HUDEP-2 (cell line): ENCODE results near the gene TBC1D17.

Experiments used
- DNase-seq, 76 experiments: peaks; one replicate each; lab custom pipeline; 2025; ENCODE audit not compliant: unreplicated experiment in 76 of 76; lab: John Stamatoyannopoulos, UW

TBC1D17 gene

DNA sequence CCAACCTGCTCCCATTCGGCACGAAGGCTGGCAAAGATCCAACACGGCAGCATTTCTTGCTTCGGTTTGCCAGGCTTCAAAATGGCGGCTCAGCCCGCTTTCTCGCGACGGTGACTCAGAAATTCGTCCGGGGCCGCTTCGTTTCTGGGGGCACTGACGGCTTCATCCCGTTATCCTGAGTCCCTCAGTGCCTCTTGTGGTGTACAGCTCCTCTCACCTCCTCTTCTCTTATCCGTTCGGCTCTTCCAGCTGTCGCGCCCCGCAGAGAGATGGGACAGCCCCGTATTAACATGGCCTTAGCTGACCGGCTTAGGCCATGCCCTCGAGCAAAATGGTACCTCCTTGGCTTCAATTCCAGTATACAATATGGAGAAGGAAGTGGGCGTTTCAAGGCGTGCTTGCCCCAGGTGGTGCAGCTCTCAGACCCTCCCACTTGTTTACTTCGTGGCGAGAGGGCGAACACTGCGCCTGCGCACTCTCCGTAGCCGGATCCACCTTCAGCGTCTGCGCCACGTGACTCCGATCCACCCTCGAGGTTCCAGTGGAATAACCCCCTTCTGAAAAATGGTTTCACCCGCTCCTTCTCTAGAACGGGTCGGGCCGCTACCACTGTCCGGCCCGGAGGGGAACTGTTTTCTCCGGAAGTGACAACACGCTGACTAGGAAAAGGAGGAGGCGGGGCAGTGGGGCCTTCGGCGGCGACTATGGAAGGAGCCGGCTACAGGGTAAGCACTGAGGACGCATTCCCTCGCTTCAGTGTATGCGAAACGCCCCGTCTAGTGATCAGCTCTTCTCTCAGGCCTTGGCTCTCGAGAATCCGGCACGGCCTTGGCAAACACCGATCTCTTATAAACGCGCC is at the start of gene TBC1D17, which contains the start of gene AKT1S1:
Gene TBC1D17, plus strand, starts transcription at position 683 of the 859 bp plus-strand sequence. Its CDS starts 22 bp downstream, at position 705.
Gene AKT1S1, minus strand, starts transcription at position 336 of the 859 bp plus-strand sequence. CDS start 4,060 bp downstream, outside the sequence.
- peak; percentile 98 to 100 (median 100) for DNase-seq

DNA sequence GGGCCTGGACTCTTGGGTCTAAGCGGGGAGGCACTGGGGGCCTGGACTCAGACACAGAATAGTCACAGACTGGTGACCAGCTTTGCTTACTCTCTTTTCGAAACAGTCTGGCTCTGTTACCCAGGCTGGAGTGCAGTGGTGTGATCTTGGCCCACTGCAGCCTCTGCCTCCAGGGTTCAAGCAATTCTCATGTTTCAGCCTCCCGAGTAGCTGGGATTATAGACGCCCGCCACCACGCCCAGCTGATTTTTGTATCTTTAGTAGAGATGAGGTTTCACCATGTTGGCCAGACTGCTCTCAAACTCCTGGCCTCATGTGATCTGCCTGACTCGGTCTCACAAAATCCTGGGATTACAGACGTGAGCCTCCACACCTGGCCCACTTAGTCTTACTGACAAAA is 48.3 kb upstream of the TBC1D17 start:
- DNase-seq, result no peak

DNA sequence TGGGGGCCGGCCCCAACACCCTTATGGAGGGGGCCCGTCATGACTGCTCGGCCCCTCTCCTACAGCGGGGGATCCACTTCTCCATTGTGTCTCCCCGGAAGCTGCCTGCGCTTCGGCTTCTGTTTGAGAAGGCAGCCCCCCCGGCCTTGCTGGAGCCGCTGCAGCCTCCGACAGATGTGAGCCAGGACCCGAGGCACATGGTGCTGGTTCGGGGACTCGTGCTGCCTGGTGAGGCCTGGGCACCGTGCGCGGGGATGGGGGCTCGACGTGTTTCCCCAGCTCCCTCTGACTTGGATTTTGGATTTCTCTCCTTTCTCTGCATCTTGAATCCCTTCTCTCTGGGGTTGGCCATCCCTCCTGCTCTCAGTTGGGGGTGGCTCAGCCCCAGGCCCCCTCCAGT is 47.8 kb upstream of the TBC1D17 start:
- DNase-seq, result no peak

DNA sequence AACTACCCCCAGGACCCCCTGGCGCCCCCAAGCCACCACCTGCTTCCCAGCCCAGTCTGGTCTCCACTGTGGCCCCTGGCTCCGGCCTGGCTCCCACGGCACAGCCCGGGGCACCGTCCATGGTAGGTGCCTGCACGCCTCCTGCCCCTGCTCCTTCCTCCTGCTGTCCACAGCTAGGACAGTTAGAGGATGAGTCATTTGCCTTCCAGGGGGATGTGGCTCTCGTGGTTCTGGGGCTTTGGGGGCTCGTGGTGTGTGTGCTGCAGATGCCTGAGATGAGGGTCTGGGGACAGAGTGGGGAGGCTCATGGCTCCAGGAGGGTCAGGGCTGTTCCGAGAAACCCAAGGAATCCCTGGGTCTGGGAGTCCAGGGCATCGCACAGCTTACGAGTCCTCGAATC is 46.7 kb upstream of the TBC1D17 start:
- DNase-seq, result no peak

DNA sequence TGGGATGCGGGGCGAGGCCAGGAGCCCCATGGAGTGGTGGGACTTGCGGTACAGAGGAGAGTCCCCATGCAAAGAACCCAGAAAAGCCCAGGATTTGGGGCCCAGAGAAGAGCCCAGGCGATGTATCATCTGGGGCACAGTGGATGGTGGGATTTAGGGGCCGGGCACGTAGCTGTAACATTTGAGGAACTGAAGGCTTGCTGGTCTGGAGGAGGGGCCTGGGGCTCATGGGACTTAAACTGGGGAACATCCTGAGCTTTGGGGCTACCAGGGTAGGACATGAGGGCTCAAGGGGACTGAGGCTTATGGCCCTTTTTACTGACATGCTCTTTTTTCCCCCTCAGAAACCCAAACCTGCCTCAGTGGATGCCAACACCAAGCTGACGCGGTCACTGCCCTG is 45.9 kb upstream of the TBC1D17 start:
- no peak for DNase-seq

DNA sequence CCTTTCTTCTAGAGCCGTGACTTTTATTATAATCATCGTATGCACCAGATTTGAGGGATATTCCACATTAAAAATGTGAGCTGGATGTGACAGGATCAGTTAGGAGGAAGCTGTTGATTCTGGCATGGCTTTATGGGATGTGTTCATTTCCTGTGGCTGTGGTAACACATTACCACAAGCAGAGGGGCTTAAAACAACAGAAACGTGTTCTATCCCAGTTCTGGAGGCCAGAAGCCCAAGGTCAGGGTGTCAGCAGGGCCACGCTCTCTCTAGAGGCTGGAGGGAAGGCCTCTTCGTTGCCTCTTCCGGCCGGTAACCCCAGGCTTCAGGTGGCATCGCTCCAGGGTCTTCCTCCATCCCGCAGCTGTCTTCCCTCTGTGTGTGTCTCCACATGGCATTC is 44.9 kb upstream of the TBC1D17 start:
- DNase-seq, result no peak

DNA sequence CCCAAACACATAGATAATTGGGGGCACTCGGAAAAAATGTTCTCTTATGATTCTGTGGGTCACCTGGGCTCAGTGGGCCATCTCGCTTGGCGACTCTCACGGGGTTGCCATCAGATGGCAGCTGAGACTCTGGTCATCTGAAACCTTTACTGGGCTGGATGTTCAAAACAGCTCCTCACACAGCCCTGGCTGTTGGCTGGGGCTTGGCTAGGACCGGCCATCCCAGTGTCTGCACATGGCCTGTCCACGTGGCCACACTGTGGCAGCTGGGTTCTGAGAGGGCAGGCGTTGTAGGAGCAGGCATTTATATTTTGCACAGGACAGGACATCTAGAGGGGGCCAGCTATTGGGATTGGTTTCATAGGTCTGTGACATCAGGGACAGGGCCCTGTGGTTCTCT is 43.9 kb upstream of the TBC1D17 start:
- DNase-seq, result no peak

DNA sequence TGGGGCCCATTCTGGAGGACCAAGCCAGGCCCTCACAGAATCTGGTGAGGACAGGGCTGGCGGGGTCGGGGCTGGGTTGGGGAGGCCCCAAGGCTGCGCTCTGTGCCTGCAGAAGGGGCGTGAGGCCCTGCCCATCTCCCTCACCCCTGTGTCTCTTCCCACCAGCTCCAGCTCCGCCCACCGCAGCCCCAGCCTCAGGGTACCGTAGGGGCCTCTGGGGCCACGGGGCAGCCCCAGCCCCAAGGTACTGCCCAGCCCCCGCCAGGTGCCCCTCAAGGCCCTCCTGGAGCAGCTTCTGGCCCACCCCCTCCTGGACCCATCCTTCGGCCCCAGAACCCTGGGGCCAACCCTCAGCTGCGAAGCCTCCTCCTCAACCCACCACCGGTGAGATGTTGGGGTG is 41.9 kb upstream of the TBC1D17 start:
- no peak for DNase-seq

DNA sequence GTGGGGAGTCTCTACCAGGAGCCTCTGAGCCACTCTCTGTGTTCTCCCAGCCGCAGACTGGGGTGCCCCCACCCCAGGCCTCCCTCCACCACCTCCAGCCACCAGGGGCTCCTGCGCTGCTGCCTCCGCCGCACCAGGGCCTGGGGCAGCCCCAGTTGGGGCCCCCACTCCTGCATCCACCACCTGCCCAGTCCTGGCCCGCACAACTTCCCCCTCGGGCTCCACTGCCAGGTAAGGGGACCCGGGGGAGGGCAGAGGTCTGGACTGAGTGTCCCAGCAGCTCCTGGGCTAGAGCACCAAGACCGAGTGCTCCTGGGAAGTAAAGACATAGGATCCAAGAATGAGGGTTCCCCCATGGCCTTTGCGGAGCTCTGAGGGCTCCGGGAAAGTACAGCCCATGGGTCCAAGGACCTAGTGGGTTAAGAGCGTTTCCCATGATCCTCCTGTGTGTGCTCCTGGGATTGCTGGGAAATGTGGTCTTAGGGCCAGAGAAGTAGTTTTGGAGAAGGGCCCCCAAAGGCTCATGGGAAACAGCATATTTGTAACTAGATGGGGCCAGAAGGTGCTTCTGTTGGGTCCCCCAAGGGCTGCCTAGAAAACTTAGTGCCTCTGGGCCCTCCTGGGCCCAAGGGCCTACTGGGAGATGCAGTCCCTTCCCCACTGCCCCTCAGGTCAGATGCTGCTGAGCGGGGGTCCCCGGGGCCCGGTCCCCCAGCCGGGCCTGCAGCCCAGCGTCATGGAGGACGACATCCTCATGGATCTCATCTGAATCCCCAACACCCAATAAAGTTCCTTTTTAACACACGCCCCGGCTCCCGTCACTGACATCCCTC is 41.1 kb upstream of the TBC1D17 start:
- no peak for DNase-seq

DNA sequence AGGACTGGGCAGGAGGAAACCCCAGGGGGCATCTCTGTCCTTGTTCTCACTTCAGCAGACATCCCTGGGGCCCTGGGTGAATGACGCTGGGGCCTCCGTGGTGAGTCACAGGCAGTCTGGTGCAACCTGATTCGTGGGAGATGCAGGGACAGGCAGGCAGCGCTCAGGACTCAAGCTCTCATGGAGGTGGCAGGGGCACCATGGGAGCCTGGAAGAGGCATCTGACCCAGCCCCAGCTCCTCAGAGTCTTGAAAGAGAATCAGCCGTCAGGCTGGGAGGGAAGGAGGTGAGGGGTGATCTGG is 40.5 kb upstream of the TBC1D17 start:
- no peak for DNase-seq

DNA sequence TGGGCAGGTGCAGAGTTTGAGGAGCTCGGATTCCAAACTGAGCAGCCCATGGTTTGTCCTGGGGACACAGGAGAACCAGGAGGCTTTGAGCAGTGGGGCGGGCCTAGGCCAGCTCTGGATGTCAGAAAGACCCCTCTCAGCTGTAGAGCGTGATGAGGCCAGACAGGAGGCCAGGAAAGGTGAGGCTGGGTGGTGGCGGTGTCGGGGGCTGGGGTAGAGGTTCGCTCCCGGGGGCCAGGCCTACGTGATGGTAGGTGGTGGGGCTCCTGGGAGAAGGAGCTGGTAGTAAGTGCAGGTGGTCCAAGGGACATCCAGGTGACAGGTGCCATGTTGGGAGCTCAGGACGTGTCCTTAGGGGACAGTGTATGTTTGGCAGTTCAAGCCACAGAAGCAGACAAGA is 40.1 kb upstream of the TBC1D17 start:
- no peak for DNase-seq

DNA sequence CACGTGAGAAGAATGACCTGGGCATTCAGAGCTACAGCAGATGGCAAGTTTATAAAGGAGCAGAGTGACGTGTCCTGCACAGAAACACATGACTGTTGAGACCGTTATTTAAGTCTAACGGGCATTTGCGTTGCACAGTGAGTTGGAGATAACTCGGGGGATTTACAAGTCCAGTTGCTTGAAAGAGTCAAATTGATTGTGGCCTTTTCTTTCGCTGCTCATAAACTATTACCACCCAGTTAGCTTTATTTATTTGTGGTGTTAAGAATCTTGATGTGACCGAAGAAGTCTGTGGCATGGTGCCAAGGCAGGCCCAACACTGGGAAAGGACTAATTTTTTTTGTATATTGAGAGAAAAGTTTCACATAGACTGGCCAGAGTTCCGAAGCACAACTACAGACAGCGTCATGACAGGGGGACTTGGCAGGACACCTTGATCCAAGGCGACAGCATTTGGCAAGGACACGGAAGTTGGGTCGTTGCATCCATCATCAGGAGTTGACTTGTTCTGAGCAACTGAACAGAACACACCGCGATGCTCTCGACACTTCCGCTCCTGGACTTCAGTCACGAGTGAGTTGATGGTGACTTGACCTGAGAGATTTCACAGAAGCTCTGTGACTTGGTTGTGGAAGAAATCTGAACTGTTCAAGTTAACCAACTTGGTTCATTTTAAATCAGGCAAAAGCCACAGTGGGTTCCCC is 38.5 kb upstream of the TBC1D17 start:
- no peak for DNase-seq

DNA sequence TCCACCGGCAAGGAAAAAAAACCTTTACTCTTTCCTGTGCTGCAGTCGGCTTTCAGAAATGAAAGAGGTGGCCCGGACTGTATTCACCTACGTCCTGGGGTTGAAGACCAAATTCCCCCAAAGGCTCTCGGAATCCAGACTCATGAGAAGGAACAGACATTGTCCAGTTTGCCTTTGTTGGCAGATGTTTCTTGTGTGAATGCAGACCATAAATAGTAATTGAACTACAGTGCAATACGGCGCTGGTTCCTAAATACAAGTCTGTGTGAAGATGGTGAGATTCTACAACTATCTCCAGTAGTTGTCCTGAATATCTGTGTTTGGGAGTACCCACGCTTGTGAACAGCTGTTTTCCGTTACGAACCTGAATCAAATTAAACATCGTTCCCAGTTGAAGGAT is 37.8 kb upstream of the TBC1D17 start:
- no peak for DNase-seq

DNA sequence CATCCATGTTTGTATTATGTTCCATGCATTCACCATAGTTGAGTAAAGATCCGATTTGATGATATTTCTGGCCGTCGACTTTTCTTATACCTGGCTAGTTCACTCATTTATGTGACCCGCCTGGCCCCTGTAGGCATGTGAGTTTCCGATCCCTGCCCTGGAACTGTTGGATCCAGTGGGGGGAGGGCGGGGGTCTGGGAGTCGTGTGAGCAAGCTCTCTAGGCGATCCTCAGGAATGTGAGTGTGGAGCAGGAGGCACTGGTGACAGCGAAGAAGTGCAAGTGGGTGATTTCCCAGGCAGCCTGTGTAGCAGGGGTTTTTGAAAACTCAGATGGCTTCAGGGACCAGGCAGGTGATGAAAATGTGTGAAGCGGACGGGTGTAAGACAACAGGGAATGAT is 37.2 kb upstream of the TBC1D17 start:
- no peak for DNase-seq

DNA sequence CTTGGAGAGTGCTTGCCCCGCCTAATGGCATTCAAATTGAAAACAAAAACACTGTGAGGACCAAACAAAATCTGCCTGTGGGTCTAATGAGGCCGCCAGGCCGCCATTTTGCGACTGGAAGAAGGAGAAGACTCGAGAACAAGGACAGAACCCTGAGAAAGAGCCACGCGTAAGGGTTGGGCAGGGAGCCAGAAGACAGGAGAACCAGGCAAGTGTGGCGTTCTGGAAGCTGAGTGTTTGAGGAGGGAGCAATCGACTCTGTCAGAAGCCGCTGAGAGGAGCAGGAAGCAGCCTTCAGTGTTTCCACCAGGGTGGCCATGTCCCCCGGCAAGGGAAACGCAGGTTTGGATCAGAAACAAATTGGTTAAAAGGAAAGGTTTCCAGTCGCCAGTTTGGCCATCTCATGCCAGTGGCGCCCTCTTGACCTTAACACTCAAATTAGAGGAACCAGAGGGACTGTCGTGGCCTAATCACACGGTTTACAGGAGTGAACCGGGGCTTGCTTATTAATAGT is 36.7 kb upstream of the TBC1D17 start:
- no peak for DNase-seq

DNA sequence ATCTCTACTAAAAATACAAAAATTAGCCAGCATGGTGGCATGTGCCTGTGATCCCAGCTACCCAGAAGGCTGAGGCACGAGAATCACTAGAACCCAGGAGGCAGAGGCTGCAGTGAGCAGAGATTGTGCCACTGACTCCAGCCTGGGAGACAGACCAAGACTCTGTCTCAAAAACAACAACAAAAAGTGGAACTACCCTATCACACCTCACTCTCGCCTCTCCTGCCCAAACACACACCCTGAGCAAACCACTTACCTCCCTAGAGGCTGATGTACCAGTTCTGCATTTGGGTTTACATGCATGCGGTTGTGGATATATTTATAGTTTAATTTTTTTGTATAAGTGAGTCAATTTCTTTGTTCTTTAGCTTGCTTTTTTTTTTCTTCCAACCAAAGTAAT is 34.2 kb upstream of the TBC1D17 start:
- DNase-seq, result no peak

DNA sequence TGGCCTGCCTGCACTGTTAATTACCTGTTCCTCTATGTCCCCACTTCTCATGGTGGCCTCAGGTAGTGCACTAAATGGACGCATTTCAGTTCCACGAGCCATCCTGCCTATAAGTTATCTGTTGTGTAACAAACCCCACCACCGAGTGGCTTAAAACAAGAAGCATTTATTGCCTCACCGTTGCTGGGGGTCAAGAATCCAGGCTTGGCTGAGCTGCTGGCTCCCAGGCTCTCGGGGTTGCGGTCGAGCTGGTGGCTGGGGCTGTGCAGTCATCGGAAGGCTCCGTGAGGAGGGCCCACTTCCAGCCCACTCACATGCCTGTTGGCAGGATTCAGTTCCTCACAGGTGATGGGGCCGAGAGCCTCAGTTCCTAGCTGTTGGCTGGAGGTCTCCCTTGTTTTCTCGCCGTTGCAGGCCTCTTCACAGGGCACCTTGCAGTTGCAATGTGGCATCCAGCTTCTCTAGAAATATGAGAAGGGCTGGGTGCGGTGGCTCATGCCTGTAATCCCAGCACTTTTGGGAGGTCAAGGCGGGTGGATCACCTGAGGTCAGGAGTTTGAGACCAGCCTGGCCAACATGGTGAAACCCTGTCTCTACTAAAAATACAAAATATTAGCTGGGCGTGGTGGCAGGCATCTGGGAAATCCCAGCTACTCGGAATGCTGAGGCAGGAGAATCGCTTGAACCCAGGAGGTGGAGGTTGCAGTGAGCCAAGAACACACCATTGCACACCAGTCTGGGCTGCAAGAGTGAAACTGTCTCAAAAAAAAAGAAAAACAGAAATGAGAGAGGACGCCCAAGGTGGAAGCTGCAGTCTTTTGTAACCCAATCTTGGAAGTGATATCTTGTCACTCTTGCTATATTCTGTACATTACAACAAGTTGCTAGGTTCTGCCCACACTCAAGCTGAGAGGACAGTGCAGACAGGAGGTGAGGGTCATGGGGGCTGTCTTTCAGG is 33.1 kb upstream of the TBC1D17 start:
- DNase-seq, result no peak

DNA sequence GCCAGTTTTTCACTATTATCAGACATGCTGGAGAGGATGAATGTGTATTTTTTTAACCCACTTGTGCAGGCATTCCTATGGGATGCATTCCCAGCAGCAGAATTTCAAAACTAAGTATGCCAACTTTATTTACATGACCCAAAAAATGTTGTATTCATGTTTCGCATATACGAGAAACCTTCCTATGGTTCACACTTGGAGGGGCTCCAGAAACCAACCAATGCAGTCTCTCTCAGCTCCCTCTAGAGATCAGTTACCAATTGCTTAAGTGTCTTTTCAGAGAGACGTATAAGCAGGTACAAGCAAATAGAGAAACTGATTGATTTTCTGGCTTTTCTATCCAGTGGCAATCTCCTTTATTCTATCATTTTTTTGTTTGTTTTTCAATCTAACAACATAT is 32.1 kb upstream of the TBC1D17 start:
- DNase-seq, result peak in 1 of 76 experiments; percentile 16

DNA sequence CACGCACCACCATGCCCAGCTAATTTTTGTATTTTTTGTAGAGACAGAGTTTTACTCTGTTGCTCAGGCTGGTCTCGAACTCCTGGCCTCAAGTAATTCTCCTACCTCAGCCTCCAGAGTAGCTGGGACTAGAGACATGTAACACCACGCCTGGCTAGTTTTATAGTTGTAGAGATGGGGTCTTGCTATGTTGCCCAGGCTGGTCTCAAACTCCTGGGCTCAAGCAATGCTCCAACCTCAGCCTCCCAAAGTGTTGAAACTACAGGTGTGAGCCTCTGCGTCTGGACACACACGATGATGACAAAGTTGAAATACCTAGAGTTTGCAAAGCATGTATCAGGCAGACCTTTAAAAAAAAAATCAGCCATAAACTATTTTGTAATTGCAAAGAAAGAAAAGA is 31.1 kb upstream of the TBC1D17 start:
- DNase-seq, result no peak
